Testis (tissue), 2 donors: ENCODE results near the gene MIA.
"Not testable (repeated sequence)": the region's sequence is repeated elsewhere in the genome, so short reads cannot be mapped to it uniquely, and the experiment has no call there.

Experiments used
- POLR2A ChIP-seq: fragments of 450-650 bp; IDR thresholded peaks from one replicate; pipeline ENCODE4 v1.6.1; 2017; ENCODE audit warnings: antibody characterized with exemption, mild to moderate bottlenecking, moderate library complexity
- TF ChIP-seq, protein P1 (sequence below), 3 experiments: fragments of 450-650 bp in 2 of 3; fragments of 200-600 bp in 1 of 3; sonication (generic) in 1 of 3; IDR thresholded peaks; one replicate each; pipeline ENCODE4 v1.5.1; 2016 to 2019; ENCODE audit warnings: antibody characterized with exemption in 3 of 3, mild to moderate bottlenecking in 2 of 3, moderate library complexity in 1 of 3

DNA sequence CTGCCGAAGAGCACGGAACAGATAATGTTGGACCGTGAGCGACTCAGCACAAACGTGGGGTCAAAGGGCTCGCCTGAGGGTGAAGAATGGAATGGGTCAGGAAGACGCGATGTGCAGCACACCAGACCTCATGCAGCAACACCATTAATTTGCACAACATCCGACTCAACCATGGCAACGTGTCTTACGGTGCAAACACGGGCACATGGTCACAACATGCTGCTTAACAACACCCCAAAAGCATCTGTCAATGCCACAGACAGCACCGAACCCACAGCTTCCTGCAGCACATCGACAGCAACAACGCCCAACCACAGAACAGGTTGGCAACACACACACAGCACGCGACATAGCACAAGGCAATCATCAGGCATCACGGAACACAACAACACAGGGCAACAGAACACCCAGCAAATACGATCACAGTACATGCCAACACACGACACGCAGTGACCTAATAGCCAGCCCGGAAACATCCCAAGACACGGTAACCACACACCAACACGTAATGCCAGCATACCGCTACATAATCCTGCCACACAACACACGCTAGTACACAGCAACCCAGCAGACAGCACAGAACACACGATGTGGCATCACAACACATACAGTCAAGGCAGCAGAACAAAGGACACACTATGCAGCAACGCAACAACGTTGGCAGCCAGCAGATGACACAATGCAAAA, 51.5 kb downstream of the MIA start:
- TF ChIP-seq, protein P1, sequence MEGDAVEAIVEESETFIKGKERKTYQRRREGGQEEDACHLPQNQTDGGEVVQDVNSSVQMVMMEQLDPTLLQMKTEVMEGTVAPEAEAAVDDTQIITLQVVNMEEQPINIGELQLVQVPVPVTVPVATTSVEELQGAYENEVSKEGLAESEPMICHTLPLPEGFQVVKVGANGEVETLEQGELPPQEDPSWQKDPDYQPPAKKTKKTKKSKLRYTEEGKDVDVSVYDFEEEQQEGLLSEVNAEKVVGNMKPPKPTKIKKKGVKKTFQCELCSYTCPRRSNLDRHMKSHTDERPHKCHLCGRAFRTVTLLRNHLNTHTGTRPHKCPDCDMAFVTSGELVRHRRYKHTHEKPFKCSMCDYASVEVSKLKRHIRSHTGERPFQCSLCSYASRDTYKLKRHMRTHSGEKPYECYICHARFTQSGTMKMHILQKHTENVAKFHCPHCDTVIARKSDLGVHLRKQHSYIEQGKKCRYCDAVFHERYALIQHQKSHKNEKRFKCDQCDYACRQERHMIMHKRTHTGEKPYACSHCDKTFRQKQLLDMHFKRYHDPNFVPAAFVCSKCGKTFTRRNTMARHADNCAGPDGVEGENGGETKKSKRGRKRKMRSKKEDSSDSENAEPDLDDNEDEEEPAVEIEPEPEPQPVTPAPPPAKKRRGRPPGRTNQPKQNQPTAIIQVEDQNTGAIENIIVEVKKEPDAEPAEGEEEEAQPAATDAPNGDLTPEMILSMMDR (IDR thresholded peaks at IDR 0.05), result not testable (repeated sequence)
- TF ChIP-seq POLR2A, result not testable (repeated sequence)
